Measurements from ENCODE around the gene KHSRP.

Gene KHSRP, protein sequence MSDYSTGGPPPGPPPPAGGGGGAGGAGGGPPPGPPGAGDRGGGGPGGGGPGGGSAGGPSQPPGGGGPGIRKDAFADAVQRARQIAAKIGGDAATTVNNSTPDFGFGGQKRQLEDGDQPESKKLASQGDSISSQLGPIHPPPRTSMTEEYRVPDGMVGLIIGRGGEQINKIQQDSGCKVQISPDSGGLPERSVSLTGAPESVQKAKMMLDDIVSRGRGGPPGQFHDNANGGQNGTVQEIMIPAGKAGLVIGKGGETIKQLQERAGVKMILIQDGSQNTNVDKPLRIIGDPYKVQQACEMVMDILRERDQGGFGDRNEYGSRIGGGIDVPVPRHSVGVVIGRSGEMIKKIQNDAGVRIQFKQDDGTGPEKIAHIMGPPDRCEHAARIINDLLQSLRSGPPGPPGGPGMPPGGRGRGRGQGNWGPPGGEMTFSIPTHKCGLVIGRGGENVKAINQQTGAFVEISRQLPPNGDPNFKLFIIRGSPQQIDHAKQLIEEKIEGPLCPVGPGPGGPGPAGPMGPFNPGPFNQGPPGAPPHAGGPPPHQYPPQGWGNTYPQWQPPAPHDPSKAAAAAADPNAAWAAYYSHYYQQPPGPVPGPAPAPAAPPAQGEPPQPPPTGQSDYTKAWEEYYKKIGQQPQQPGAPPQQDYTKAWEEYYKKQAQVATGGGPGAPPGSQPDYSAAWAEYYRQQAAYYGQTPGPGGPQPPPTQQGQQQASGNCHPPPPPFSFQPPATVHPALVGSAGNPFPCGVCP

GRCh38 chr19:6424195-6424938 lies at the start of gene KHSRP:
Gene KHSRP, minus strand, starts transcription at chr19:6424811. Its CDS starts 110 bp downstream, at chr19:6424701.
- H3K4me3 ChIP-seq (ENCODE audit: control insufficient read depth, low read depth, low read length), result peak within 1 kb of the TSS; percentile 98
- TF ChIP-seq CTCF (IDR thresholded peaks at IDR 0.05; ENCODE audit: control insufficient read depth, insufficient read depth, low read depth, low read length, missing control alignments), result no peak
- no peak for DNase-seq (ENCODE audit: low read depth)

DNA sequence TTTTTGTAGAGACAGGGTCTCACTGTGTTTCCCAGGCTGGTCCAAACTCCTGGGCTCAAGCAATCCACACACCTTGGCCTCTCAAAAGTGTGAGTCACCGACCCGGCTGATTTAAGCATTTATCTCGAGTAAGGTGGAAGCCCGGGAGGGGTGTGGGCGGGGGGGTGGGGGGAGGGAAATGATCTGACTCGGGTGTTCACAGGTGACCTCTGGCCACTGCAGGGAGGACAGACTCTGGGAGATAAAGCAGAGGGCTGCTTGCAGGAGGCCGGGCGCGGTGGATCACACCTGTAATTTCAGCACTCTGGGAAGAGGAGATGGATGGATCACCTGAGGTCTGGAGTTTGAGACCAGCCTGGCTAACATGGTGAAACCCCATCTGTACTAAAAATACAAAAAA lies 49.0 kb upstream of the KHSRP start:
- no peak for TF ChIP-seq CTCF (IDR thresholded peaks at IDR 0.05; ENCODE audit: control insufficient read depth, insufficient read depth, low read depth, low read length, missing control alignments)

GRCh38 chr19:6472713-6473112 lies 48.1 kb upstream of the KHSRP start:
- no peak for TF ChIP-seq CTCF (IDR thresholded peaks at IDR 0.05; ENCODE audit: control insufficient read depth, insufficient read depth, low read depth, low read length, missing control alignments)
- H3K4me3 ChIP-seq (ENCODE audit: control insufficient read depth, low read depth, low read length), result no peak overlapping the region
- no peak for DNase-seq (ENCODE audit: low read depth)

More for the DNA sequence above, 49.0 kb upstream of the KHSRP start:
- H3K4me3 ChIP-seq (ENCODE audit: control insufficient read depth, low read depth, low read length), result no peak overlapping the region
- DNase-seq (ENCODE audit: low read depth), result no peak

- no peak overlapping the region for H3K4me3 ChIP-seq (ENCODE audit: control insufficient read depth, low read depth, low read length)
- DNase-seq (ENCODE audit: low read depth), result no peak
- no peak for TF ChIP-seq CTCF (IDR thresholded peaks at IDR 0.05; ENCODE audit: control insufficient read depth, insufficient read depth, low read depth, low read length, missing control alignments)
These were observed 46.5 kb upstream of the KHSRP start for GRCh38 chr19:6471076-6471475.

- no peak overlapping the region for H3K4me3 ChIP-seq (ENCODE audit: control insufficient read depth, low read depth, low read length)
- TF ChIP-seq CTCF (IDR thresholded peaks at IDR 0.05; ENCODE audit: control insufficient read depth, insufficient read depth, low read depth, low read length, missing control alignments), result no peak
- DNase-seq (ENCODE audit: low read depth), result no peak
These were observed 45.6 kb upstream of the KHSRP start for GRCh38 chr19:6470173-6470572.

DNA sequence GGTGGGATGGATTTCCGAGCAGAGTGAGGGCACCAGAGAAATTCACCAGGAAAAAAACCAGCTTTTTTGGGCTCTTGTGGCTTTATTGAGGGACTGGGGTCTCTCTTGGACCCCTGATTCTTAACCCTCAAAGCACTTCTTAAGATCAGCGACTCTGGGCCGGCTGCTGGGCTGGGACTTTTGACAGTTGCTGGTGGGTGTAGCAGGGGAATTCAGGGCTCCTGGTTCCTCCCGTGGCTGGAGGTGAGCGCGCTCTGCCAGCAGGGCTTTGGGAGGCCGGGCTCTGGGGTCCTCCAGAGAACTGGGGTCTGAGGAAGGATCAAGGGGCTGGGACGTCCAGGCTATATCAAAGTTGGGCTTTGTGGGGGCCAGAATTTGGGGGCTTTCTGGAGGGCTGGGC lies 42.8 kb upstream of the KHSRP start:
- no peak for DNase-seq (ENCODE audit: low read depth)
- no peak for TF ChIP-seq CTCF (IDR thresholded peaks at IDR 0.05; ENCODE audit: control insufficient read depth, insufficient read depth, low read depth, low read length, missing control alignments)

More for the DNA sequence above, 42.8 kb upstream of the KHSRP start:
- H3K4me3 ChIP-seq (ENCODE audit: control insufficient read depth, low read depth, low read length), result no peak overlapping the region

Data from AG09309 (cell line).